PC-3 (cell line): ENCODE results near the gene TFIP11. TPM values are rescaled to one million over a fixed set of nuclear protein-coding genes. Genes with fewer than 3 reads are reported as not detected.

Source experiments
- ATAC-seq: fragments of 200-7000 bp; cut with Tn5 transposase; 2 replicates; pipeline ENCODE4 v1.9.1; 2020; ENCODE audit warnings: mild to moderate bottlenecking, moderate library complexity
- BruUV-seq: library from RNA; stranded (reverse); fragments of 400-500 nt; replicated peaks from 2 replicates; lab custom pipeline; 2021; lab: Mats Ljungman, UMichigan
- CTCF ChIA-PET: fragments of 300-600 bp; sonication (Branson Sonifier 250); formaldehyde crosslinking; loops from one replicate; lab custom pipeline; 2022; ENCODE audit warnings: antibody characterized with exemption; lab: Charles Lee
- POLR2A ChIA-PET: fragments of 300-600 bp; sonication (Branson Sonifier 250); formaldehyde crosslinking; loops from one replicate; lab custom pipeline; 2022; ENCODE audit warnings: antibody characterized with exemption; ENCODE audit not compliant: unreplicated experiment; lab: Charles Lee
- DNase-seq: peaks from one replicate; pipeline ENCODE4 v3.0.0-alpha.2; 2015
- H2AFZ ChIP-seq: fragments of 300-600 bp; sonication (generic); 2 replicates; pipeline ENCODE4 v1.6.0; 2016; ENCODE audit warnings: antibody characterized with exemption, low read length
- H3F3A ChIP-seq: fragments of 300-600 bp; sonication (generic); one replicate; pipeline ENCODE4 v1.6.0; 2017; ENCODE audit warnings: antibody characterized with exemption, low read length, control low read depth, mild to moderate bottlenecking; ENCODE audit not compliant: unreplicated experiment
- H3K27ac ChIP-seq: fragments of 300-600 bp; sonication (generic); 2 replicates; pipeline ENCODE4 v1.5.1; 2016; ENCODE audit warnings: mild to moderate bottlenecking, low read length
- H3K27me3 ChIP-seq: fragments of 300-600 bp; sonication (generic); 2 replicates; pipeline ENCODE4 v1.6.1; 2016; ENCODE audit warnings: low read length, mixed read lengths
- H3K36me3 ChIP-seq: fragments of 300-600 bp; sonication (generic); 2 replicates; pipeline ENCODE4 v1.6.1; 2016; ENCODE audit warnings: low read depth, mixed run types, low read length, mixed read lengths
- H3K4me1 ChIP-seq: fragments of 300-600 bp; sonication (generic); 2 replicates; pipeline ENCODE4 v1.5.1; 2016; ENCODE audit warnings: low read length; ENCODE audit not compliant: insufficient read depth
- H3K4me2 ChIP-seq: fragments of 300-600 bp; sonication (generic); 2 replicates; pipeline ENCODE4 v1.6.0; 2016; ENCODE audit warnings: low read length
- H3K4me3 ChIP-seq: fragments of 300-600 bp; sonication (generic); 2 replicates; pipeline ENCODE4 v1.5.1; 2016; ENCODE audit warnings: mild to moderate bottlenecking, low read length, mixed read lengths
- H3K79me2 ChIP-seq: fragments of 300-600 bp; sonication (generic); 2 replicates; pipeline ENCODE4 v1.6.1; 2017; ENCODE audit warnings: low read length, mixed read lengths
- H3K9ac ChIP-seq: fragments of 300-600 bp; sonication (generic); 2 replicates; pipeline ENCODE4 v1.6.0; 2016; ENCODE audit warnings: mild to moderate bottlenecking, low read length
- H3K9me2 ChIP-seq: fragments of 300-600 bp; sonication (generic); replicated peaks from 2 replicates; pipeline ENCODE4 v1.6.1; 2016; ENCODE audit warnings: mixed run types, low read length, mixed read lengths
- H3K9me3 ChIP-seq: fragments of 300-600 bp; sonication (generic); 2 replicates; pipeline ENCODE4 v1.6.1; 2016; ENCODE audit warnings: low read length, mixed read lengths
- H4K20me1 ChIP-seq: fragments of 300-600 bp; sonication (generic); 2 replicates; pipeline ENCODE4 v1.6.1; 2016; ENCODE audit warnings: low read length, mixed read lengths
- CTCF ChIP-seq: fragments of 300-600 bp; sonication (generic); conservative IDR thresholded peaks from 2 replicates; pipeline ENCODE4 v1.5.1; 2017; ENCODE audit warnings: antibody characterized with exemption, low read depth, mild to moderate bottlenecking, low read length
- EZH2 ChIP-seq: fragments of 300-600 bp; sonication (generic); IDR thresholded peaks from one replicate; pipeline ENCODE4 v1.6.1; 2017; ENCODE audit warnings: antibody characterized with exemption, mild to moderate bottlenecking, low read length; ENCODE audit not compliant: unreplicated experiment
- EZH2phosphoT487 ChIP-seq: fragments of 300-600 bp; sonication (generic); IDR thresholded peaks from 2 replicates; pipeline ENCODE4 v1.6.1; 2018; ENCODE audit warnings: mild to moderate bottlenecking, antibody characterized with exemption, low read length, borderline replicate concordance
- intact Hi-C: fragments of 100-400 bp; cut with micrococcal nuclease; formaldehyde crosslinking; loops from 2 replicates; pipeline ENCODE4 v1.9.0; 2023
- total RNA-seq: library from RNA; depleted of rRNA; stranded (reverse); fragments of >200 nt; gene quantifications from 2 replicates; pipeline ENCODE4 v1.2.3, GENCODE V29; 2014

The TFIP11 gene
- total RNA-seq, 1 experiment from 2014 or later, result 22.4 TPM

GRCh38 chr22:26555478-26555877, 43.2 kb upstream of the TFIP11 start:
- H4K20me1 ChIP-seq, result no peaks in the 10 kb centered on the region
- no peak overlapping the region for H3K27ac ChIP-seq
- DNase-seq (no peak), ATAC-seq (no peak)
- no peak overlapping the region for H3K4me2 ChIP-seq
- no peaks in the 10 kb centered on the region for H3K36me3 ChIP-seq
- no peaks in the 10 kb centered on the region for H3K27me3 ChIP-seq
- ChIA-PET CTCF (no interaction called here), POLR2A (no interaction called here)
- no peaks in the 10 kb centered on the region for H3K79me2 ChIP-seq
- no peak overlapping the region for H2AFZ ChIP-seq
- H3K9me3 ChIP-seq, result no peaks in the 10 kb centered on the region
- H3K9ac ChIP-seq, result no peak overlapping the region
- intact Hi-C loops, result no loop called here
- H3F3A ChIP-seq, result no peaks in the 10 kb centered on the region
- H3K4me3 ChIP-seq, result no peak overlapping the region
- BruUV-seq, result no TSS peak
- H3K4me1 ChIP-seq, result no peaks in the 10 kb centered on the region
- no peak for TF ChIP-seq EZH2phosphoT487
- no peak for TF ChIP-seq CTCF
- TF ChIP-seq EZH2, result no peak
- no peaks in the 10 kb centered on the region for H3K9me2 ChIP-seq

GRCh38 chr22:26554956-26555355, 42.7 kb upstream of the TFIP11 start:
- ChIA-PET CTCF (no interaction called here), POLR2A (no interaction called here)
- Histone ChIP-seq H3K9ac (no peak overlapping the region), H3K36me3 (no peaks in the 10 kb centered on the region), H3F3A (no peaks in the 10 kb centered on the region), H3K4me2 (no peak overlapping the region), H3K27me3 (no peaks in the 10 kb centered on the region), H3K4me1 (no peaks in the 10 kb centered on the region), H3K9me2 (no peaks in the 10 kb centered on the region), H3K79me2 (no peaks in the 10 kb centered on the region), H2AFZ (no peak overlapping the region), H4K20me1 (no peaks in the 10 kb centered on the region), H3K9me3 (no peaks in the 10 kb centered on the region), H3K4me3 (no peak overlapping the region), H3K27ac (no peak overlapping the region)
- BruUV-seq, result no TSS peak
- TF ChIP-seq CTCF (no peak), EZH2phosphoT487 (no peak), EZH2 (no peak)
- no peak for DNase-seq
- intact Hi-C loops, result no loop called here
- no peak for ATAC-seq

GRCh38 chr22:26553056-26553752, 40.9 kb upstream of the TFIP11 start:
- H4K20me1 ChIP-seq, result no peaks in the 10 kb centered on the region
- H3K27me3 ChIP-seq, result no peaks in the 10 kb centered on the region
- peak overlapping the region; percentile 63; the same call in 1 of the 2 replicates for H2AFZ ChIP-seq
- H3K9me3 ChIP-seq, result no peaks in the 10 kb centered on the region
- H3K36me3 ChIP-seq, result no peaks in the 10 kb centered on the region
- peak; percentile 62 for ATAC-seq
- H3K4me2 ChIP-seq, result 0 out of 2 replicates have a peak overlapping the region, but pooled peaks have one; percentile 51
- TF ChIP-seq CTCF (no peak), EZH2 (no peak), EZH2phosphoT487 (no peak)
- ChIA-PET POLR2A (no interaction called here), CTCF (interaction anchor here (0.7 kb wide), 1 partner anchor 107 kb away, joined by 10 read pairs; no protein-coding TSS in a partner anchor)
- H3K27ac ChIP-seq, result peak overlapping the region; percentile 47; the same call in 1 of the 2 replicates
- intact Hi-C loops, result no loop called here
- H3K4me1 ChIP-seq, result no peaks in the 10 kb centered on the region
- no peaks in the 10 kb centered on the region for H3F3A ChIP-seq
- peak; percentile 44 for DNase-seq
- no TSS peak for BruUV-seq
- H3K79me2 ChIP-seq, result no peaks in the 10 kb centered on the region
- peak overlapping the region; percentile 29; the same call in 1 of the 2 replicates for H3K9ac ChIP-seq
- H3K4me3 ChIP-seq, result no peak overlapping the region
- H3K9me2 ChIP-seq, result no peaks in the 10 kb centered on the region
